ENCODE measurements around the gene SLC45A3. TPM values are rescaled to one million over a fixed set of nuclear protein-coding genes. Genes with fewer than 3 reads are reported as not detected.

The SLC45A3 gene
- total RNA-seq, 1 donor from 2014 or later, result 0.79 TPM

DNA sequence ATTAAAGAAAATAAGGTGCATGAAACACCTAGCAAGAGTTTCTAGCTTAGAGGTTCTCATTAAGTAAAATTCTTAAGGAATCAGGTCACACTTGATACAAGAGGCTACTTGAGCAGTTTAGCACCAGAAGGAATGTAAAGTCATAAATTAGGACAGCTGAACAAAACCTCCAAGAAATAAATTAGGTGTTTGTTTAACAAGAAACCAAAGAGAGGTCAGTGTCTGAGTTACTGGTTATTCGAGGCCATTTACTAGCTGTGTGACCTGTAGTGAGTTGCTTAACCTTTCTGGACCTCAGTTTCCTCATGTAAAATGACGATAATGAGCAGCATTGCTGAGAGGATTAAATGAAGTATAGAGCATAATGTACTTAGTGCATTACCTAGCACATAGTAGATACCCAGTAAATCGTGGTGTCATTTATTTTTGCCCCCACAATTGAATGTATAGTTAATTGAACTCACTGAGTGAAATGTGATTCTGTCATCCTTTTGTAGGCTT lies 47.6 kb downstream of the SLC45A3 start:
- H3K36me3 ChIP-seq (ENCODE audit: control insufficient read depth, insufficient read depth, low read length), result no peaks in the 10 kb centered on the region
- TF ChIP-seq CTCF (IDR thresholded peaks at IDR 0.05; ENCODE audit: insufficient read depth, low read length, severe bottlenecking), result no peak
- H3K27me3 ChIP-seq (ENCODE audit: control insufficient read depth, insufficient read depth, low read length), result no peaks in the 10 kb centered on the region
- FAIRE-seq, result no peak
- DNase-seq (ENCODE audit: low read depth), result peak; percentile 39
- H3K4me3 ChIP-seq (ENCODE audit: low read depth, low read length), result peak overlapping the region; percentile 76

- DNase-seq (ENCODE audit: low read depth), result peak; percentile 93
- peak; percentile 86 for TF ChIP-seq CTCF (IDR thresholded peaks at IDR 0.05; ENCODE audit: insufficient read depth, low read length, severe bottlenecking)
- H3K36me3 ChIP-seq (ENCODE audit: control insufficient read depth, insufficient read depth, low read length), result no peaks in the 10 kb centered on the region
- no peaks in the 10 kb centered on the region for H3K27me3 ChIP-seq (ENCODE audit: control insufficient read depth, insufficient read depth, low read length)
- FAIRE-seq, result no peak
- H3K4me3 ChIP-seq (ENCODE audit: low read depth, low read length), result peak within 1 kb of the TSS; percentile 76
Measured at GRCh38 chr1:205631768-205632668, 48.3 kb downstream of the SLC45A3 start, which contains the start of gene ELK4. Gene ELK4 (minus strand): TSS chr1:205632011. CDS start chr1:205623882, 8,129 bp downstream.

- no peaks in the 10 kb centered on the region for H3K36me3 ChIP-seq (ENCODE audit: control insufficient read depth, insufficient read depth, low read length)
- peak; percentile 58 for DNase-seq (ENCODE audit: low read depth)
- no peak for TF ChIP-seq CTCF (IDR thresholded peaks at IDR 0.05; ENCODE audit: insufficient read depth, low read length, severe bottlenecking)
- no peaks in the 10 kb centered on the region for H3K27me3 ChIP-seq (ENCODE audit: control insufficient read depth, insufficient read depth, low read length)
- peak overlapping the region; percentile 76 for H3K4me3 ChIP-seq (ENCODE audit: low read depth, low read length)
- no peak for FAIRE-seq
Measured at GRCh38 chr1:205631010-205631767, 49.1 kb downstream of the SLC45A3 start.

DNA sequence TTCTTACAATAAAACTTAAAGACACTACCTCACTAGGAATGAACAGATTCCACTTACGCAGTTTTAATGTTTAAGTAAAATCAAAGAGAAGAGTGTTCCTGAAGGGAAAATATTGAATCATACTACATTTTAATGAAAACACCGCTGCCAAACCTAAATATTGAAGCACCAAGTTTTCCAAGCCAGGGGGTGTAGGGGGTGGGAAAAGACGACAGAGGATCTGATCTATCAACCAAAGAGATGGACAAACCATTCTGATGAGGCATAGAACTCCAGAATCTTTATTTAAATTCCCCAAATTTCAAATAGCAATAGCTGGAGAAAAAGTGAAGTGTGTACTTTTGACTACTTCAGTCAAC lies 49.7 kb downstream of the SLC45A3 start:
- Histone ChIP-seq H3K4me3 (ENCODE audit: low read depth, low read length) (peak overlapping the region; percentile 76), H3K36me3 (ENCODE audit: control insufficient read depth, insufficient read depth, low read length) (no peaks in the 10 kb centered on the region), H3K27me3 (ENCODE audit: control insufficient read depth, insufficient read depth, low read length) (no peaks in the 10 kb centered on the region)
- FAIRE-seq, result no peak
- DNase-seq (ENCODE audit: low read depth), result no peak
- TF ChIP-seq CTCF (IDR thresholded peaks at IDR 0.05; ENCODE audit: insufficient read depth, low read length, severe bottlenecking), result no peak

DNA sequence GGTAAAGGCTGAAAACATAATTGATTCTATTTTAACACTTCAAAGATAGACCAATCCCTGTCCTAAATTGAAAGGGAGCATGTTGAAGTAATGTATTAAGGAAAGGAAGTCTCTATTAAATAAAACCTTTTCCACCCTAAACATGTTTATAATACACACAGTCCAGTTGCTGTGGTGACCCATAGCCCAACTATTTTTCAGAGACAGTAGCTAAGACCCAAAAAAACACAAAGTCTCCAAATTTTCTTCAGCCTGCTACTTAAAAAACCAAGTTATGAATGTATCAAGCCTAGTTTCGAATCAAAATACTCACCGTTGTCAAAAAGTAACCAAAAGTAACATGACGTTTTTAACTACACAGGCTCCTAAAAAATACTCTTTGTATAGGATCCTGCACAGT lies 50.1 kb downstream of the SLC45A3 start:
- FAIRE-seq (no peak), DNase-seq (ENCODE audit: low read depth) (no peak)
- Histone ChIP-seq H3K27me3 (ENCODE audit: control insufficient read depth, insufficient read depth, low read length) (no peaks in the 10 kb centered on the region), H3K4me3 (ENCODE audit: low read depth, low read length) (peak overlapping the region; percentile 76), H3K36me3 (ENCODE audit: control insufficient read depth, insufficient read depth, low read length) (no peaks in the 10 kb centered on the region)
- TF ChIP-seq CTCF (IDR thresholded peaks at IDR 0.05; ENCODE audit: insufficient read depth, low read length, severe bottlenecking), result no peak

All from bronchial epithelial cell (primary cell).